Suppressor macrophage treated with lipopolysaccharide for 1 hour (primary cell): ENCODE measurements around the gene PTPRT.
A peak's percentile ranks its signal among the peaks of the same experiment; 100 is the strongest.

Experiments used
- DNase-seq, 3 donors: peaks; one replicate each; pipeline ENCODE4 v3.0.0-alpha.2; 2020 to 2022

PTPRT gene

GRCh38 chr20:42432496-42433334, 757.0 kb downstream of the PTPRT start:
- peak in 1 of 3 donors; percentile 11 for DNase-seq

- no peak for DNase-seq
Observed at GRCh38 chr20:42430598-42430997, 759.1 kb downstream of the PTPRT start.

GRCh38 chr20:42429761-42430458, 759.8 kb downstream of the PTPRT start:
- no peak for DNase-seq

- DNase-seq, result no peak
Observed at GRCh38 chr20:42419814-42420532, 769.7 kb downstream of the PTPRT start.

- no peak for DNase-seq
Observed at GRCh38 chr20:42406826-42407225, 782.9 kb downstream of the PTPRT start.

- DNase-seq, result no peak
Observed at GRCh38 chr20:42402455-42402854, 787.3 kb downstream of the PTPRT start.

- no peak for DNase-seq
Observed at GRCh38 chr20:42401613-42402012, 788.1 kb downstream of the PTPRT start.

GRCh38 chr20:42399802-42400201, 789.9 kb downstream of the PTPRT start:
- DNase-seq, result no peak

- no peak for DNase-seq
Observed at GRCh38 chr20:42392442-42392841, 797.3 kb downstream of the PTPRT start.

GRCh38 chr20:42391807-42392206, 797.9 kb downstream of the PTPRT start:
- no peak for DNase-seq

- DNase-seq, result no peak
Observed at GRCh38 chr20:42380287-42380686, 809.4 kb downstream of the PTPRT start.

GRCh38 chr20:42379385-42379784, 810.3 kb downstream of the PTPRT start:
- DNase-seq, result no peak

GRCh38 chr20:42378826-42379225, 810.9 kb downstream of the PTPRT start:
- DNase-seq, result no peak

- DNase-seq, result no peak
Observed at GRCh38 chr20:42376131-42376530, 813.6 kb downstream of the PTPRT start.

GRCh38 chr20:42373049-42373448, 816.7 kb downstream of the PTPRT start:
- no peak for DNase-seq

- DNase-seq, result no peak
Observed at GRCh38 chr20:42370075-42370474, 819.6 kb downstream of the PTPRT start.

- DNase-seq, result no peak
Observed at GRCh38 chr20:42368910-42369309, 820.8 kb downstream of the PTPRT start.

GRCh38 chr20:42366626-42367025, 823.1 kb downstream of the PTPRT start:
- no peak for DNase-seq

GRCh38 chr20:42364446-42364845, 825.3 kb downstream of the PTPRT start:
- no peak for DNase-seq

GRCh38 chr20:42361402-42361970, 828.2 kb downstream of the PTPRT start:
- DNase-seq, result no peak

GRCh38 chr20:42360621-42361020, 829.1 kb downstream of the PTPRT start:
- no peak for DNase-seq

- no peak for DNase-seq
Observed at GRCh38 chr20:42359617-42360016, 830.1 kb downstream of the PTPRT start.

GRCh38 chr20:42352096-42352495, 837.6 kb downstream of the PTPRT start:
- no peak for DNase-seq
